Testis (tissue), 3 donors: ENCODE results near the gene PIP5K1B. TPM values are rescaled to one million over a fixed set of nuclear protein-coding genes. Genes with fewer than 3 reads are reported as not detected.

Experiments used
- DNase-seq: peaks from one replicate; pipeline ENCODE4 v3.0.0-alpha.2; 2019
- H3K27ac ChIP-seq, 2 donors: fragments of 200-600 bp; sonication (generic); one replicate each; pipeline ENCODE4 v1.5.1; 2019
- H3K27me3 ChIP-seq: fragments of 200-600 bp; sonication (generic); one replicate; pipeline ENCODE4 v1.5.1; 2019
- H3K36me3 ChIP-seq: fragments of 200-600 bp; sonication (generic); one replicate; pipeline ENCODE4 v1.5.1; 2017; ENCODE audit warnings: low read depth; ENCODE audit errors: missing control alignments
- H3K4me1 ChIP-seq: fragments of 200-600 bp; sonication (generic); one replicate; pipeline ENCODE4 v1.5.1; 2019
- H3K4me3 ChIP-seq, 2 donors: fragments of 200-600 bp; sonication (generic); one replicate each; pipeline ENCODE4 v1.5.1; 2017 to 2019
- H3K9me3 ChIP-seq: fragments of 200-600 bp; sonication (generic); one replicate; pipeline ENCODE4 v1.5.1; 2017
- CTCF ChIP-seq, 3 experiments: fragments of 450-650 bp in 2 of 3; fragments of 200-600 bp in 1 of 3; sonication (generic) in 1 of 3; IDR thresholded peaks; one replicate each; pipeline ENCODE4 v1.5.1; 2016 to 2019; ENCODE audit warnings: antibody characterized with exemption in 3 of 3, mild to moderate bottlenecking in 2 of 3, moderate library complexity in 1 of 3
- POLR2A ChIP-seq: fragments of 450-650 bp; IDR thresholded peaks from one replicate; pipeline ENCODE4 v1.6.1; 2017; ENCODE audit warnings: antibody characterized with exemption, mild to moderate bottlenecking, moderate library complexity
- WGBS, 2 donors: methylation state at CpG; one replicate each; pipeline ENCODE4 v1.1.5; 2018; 5-methylcytosine and 5-hydroxymethylcytosine counted together
- intact Hi-C: fragments of 100-400 bp; cut with DNase I; formaldehyde crosslinking; loops from one replicate; pipeline ENCODE4 v1.15.1; 2023; ENCODE audit warnings: low total_unique reads
- polyA plus RNA-seq: library from polyadenylated mRNA; stranded (reverse); fragments of 350-450 nt; fragmentation: Illumina TruSeq; extraction: RNeasy Lipid Tissue Mini Kit (QIAGEN cat#74804); gene quantifications from one replicate; pipeline ENCODE4 v1.2.3, GENCODE V29; 2014; ENCODE audit warnings: low read depth, low replicate concordance; ENCODE audit not compliant: insufficient read depth
- total RNA-seq, 2 donors: library from RNA; depleted of rRNA; stranded (reverse); fragments of >200 nt; gene quantifications; one replicate each; pipeline ENCODE4 v1.2.3, GENCODE V29; 2016

Gene PIP5K1B
- total and polyA plus RNA-seq, 3 donors from 2014 or later: 53.6 to 70.5 (median 66.9) TPM

GRCh38 chr9:68832861-68833518 lies 128.0 kb downstream of the PIP5K1B start:
- H3K4me3 ChIP-seq: no peak overlapping the region
- no peak overlapping the region for H3K27ac ChIP-seq
- TF ChIP-seq POLR2A (no peak), CTCF (IDR thresholded peaks at IDR 0.05) (no peak)
- DNase-seq: no peak
- H3K4me1 ChIP-seq: no peaks in the 10 kb centered on the region
- intact Hi-C loops: no loop called here
- 78 to 89% methylated on average over 7 of the region's 7 CpGs for WGBS, 2 donors
- H3K27me3 ChIP-seq: no peaks in the 10 kb centered on the region
- H3K9me3 ChIP-seq: no peaks in the 10 kb centered on the region
- no peaks in the 10 kb centered on the region for H3K36me3 ChIP-seq

GRCh38 chr9:68834931-68835520 lies 130.0 kb downstream of the PIP5K1B start:
- intact Hi-C loops: no loop called here
- DNase-seq: no peak
- 67 to 74% methylated on average over 2 of the region's 2 CpGs for WGBS, 2 donors
- Histone ChIP-seq H3K27ac (no peak overlapping the region), H3K9me3 (no peaks in the 10 kb centered on the region), H3K27me3 (no peaks in the 10 kb centered on the region), H3K36me3 (no peaks in the 10 kb centered on the region), H3K4me1 (no peaks in the 10 kb centered on the region), H3K4me3 (no peak overlapping the region)
- TF ChIP-seq CTCF (IDR thresholded peaks at IDR 0.05): no peak
- no peak for TF ChIP-seq POLR2A

DNA sequence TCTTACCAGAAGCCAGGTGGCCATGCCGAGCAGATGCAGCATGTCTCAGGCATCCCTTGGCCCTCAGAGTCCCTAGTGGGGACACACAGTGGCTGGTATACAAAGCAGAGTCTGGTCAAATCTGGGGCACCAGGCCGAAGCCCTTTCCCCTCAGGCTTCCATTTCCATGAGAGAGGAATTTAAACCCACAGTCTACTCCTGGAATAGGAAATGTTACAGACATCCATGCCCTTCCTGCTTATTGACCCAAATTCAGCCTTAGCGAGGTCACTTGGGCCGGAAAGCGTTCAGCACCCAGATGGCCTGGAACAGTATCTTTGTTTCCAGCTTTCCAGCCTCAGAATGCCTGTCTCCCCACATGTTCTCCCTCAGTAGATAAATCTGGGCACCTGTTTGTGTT lies 131.7 kb downstream of the PIP5K1B start:
- Histone ChIP-seq H3K9me3 (no peaks in the 10 kb centered on the region), H3K4me3 (no peak overlapping the region), H3K27ac (no peak overlapping the region), H3K4me1 (no peaks in the 10 kb centered on the region), H3K27me3 (no peaks in the 10 kb centered on the region), H3K36me3 (no peaks in the 10 kb centered on the region)
- intact Hi-C loops: no loop called here
- 67 to 79% methylated on average over 5 of the region's 5 CpGs for WGBS, 2 donors
- DNase-seq: no peak
- TF ChIP-seq POLR2A (no peak), CTCF (IDR thresholded peaks at IDR 0.05) (no peak)

DNA sequence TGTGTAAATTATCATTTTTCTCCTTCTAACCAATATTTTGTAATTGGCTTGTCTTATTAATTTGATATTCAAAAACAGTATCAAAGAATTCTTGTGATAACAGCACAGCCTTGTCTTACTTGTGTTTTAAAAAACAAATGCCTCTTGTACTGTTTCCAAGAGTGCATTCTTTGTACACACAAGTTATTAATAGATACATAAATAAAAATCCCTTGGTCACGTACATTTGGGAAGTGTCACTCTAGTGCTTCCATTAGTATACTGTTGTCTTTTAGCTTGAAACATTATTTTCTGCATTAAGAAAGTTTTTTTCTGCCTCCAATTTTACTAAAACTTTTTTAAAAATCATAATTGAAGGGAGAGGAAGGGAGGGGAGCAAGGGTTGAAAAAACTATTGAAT lies 133.2 kb downstream of the PIP5K1B start:
- Histone ChIP-seq H3K9me3 (no peaks in the 10 kb centered on the region), H3K27ac (no peak overlapping the region), H3K36me3 (no peaks in the 10 kb centered on the region), H3K27me3 (no peaks in the 10 kb centered on the region), H3K4me1 (no peaks in the 10 kb centered on the region), H3K4me3 (no peak overlapping the region)
- no peak for DNase-seq
- TF ChIP-seq CTCF (IDR thresholded peaks at IDR 0.05) (no peak), POLR2A (no peak)
- 49 to 60% methylated on average over 1 of the region's 1 CpG for WGBS, 2 donors
- intact Hi-C loops: no loop called here
